Midbrain (tissue), 1 donor: ENCODE measurements around the gene MYOF.
"Not testable (repeated sequence)": the region's sequence is repeated elsewhere in the genome, so short reads cannot be mapped to it uniquely, and the experiment has no call there.

Experiments
- DNase-seq: peaks from one replicate; lab custom pipeline; 2025; lab: John Stamatoyannopoulos, UW

The MYOF gene

DNA sequence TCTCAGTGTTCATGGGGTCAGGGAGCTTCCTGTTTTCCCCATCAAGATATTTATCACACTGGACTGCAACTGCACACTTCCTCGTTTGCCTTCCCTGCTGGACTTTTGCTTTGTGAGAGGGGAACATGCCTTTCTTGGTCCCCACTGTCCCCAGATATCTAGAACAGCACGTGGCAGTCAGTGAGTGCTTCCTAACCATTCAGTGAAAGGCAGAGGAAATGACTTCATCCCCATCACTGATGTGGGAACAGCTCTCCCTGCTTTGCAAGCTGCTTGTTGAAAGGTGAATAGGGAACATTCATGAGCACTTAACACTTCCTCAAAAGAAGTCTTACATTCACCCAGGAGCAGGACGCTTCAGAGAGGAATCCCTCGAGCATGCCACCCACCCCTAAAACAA, 135.4 kb downstream of the MYOF start:
- no peak for DNase-seq

DNA sequence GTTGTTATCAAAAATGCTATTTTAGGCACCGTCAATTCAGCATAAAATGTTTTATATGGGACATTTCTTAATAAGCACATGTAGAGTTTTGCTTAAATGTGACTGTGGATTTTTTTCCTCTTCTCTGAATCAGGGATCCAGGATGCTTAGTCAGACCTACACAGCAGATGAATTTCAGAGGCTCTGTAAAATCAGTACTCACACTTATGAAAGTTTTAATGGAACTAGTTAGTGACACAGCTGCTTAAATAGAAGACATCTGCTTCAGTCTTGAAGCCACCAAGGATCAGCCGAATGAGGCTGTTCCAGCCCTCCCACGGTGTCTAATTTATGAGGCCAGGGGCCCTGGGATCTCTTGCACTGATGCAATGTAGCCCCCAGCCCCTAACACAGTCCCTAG, 136.0 kb downstream of the MYOF start:
- DNase-seq = no peak

DNA sequence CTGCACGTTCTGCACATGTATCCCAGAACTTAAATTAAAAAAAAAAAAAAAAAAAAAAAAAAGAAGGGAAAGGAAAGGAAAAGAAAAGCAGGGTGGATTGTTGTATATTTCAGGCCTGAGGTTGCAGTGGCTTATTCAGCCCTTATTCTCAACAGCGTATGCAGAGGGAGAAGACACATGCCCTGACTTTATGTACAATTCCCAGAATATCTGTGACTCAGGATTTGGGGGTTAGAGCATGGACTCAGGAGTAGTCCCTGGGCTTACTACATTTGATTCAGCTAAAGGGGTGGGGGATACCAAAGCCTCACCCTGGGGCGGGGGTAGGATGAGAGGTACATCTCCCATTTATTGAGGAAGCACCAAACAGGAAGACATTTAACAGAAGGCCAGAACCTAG, 137.4 kb downstream of the MYOF start:
- no peak for DNase-seq

- DNase-seq = no peak
Observed at GRCh38 chr10:93342921-93343320, 139.2 kb downstream of the MYOF start.

GRCh38 chr10:93342366-93342765, 139.8 kb downstream of the MYOF start:
- no peak for DNase-seq

GRCh38 chr10:93337309-93337721, 144.8 kb downstream of the MYOF start:
- no peak for DNase-seq

- DNase-seq = no peak
Observed at GRCh38 chr10:93336678-93337077, 145.5 kb downstream of the MYOF start.

DNA sequence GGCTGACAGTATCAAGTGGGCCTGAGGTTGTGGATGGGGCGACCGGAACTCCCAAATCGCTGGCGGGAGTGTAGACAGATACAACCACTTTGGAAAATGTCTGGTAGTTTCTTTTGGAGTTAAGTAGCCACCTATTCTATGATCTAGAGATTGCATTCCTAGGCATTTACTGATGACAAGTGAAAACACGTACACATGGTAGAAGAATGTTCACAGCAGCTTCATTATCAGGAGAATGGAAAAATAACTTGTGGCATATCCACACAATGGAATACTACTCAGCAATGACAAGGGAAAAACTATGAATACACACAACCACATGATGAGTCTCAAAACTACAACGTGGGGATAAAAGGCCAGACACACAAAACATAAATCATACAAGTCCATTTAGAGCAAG, 146.0 kb downstream of the MYOF start:
- no peak for DNase-seq

GRCh38 chr10:93334901-93335327, 147.2 kb downstream of the MYOF start:
- DNase-seq = no peak

- no peak for DNase-seq
Observed at GRCh38 chr10:93334181-93334580, 148.0 kb downstream of the MYOF start.

- no peak for DNase-seq
Observed at GRCh38 chr10:93333278-93333978, 148.7 kb downstream of the MYOF start.

- DNase-seq = no peak
Observed at GRCh38 chr10:93330824-93331223, 151.3 kb downstream of the MYOF start.

DNA sequence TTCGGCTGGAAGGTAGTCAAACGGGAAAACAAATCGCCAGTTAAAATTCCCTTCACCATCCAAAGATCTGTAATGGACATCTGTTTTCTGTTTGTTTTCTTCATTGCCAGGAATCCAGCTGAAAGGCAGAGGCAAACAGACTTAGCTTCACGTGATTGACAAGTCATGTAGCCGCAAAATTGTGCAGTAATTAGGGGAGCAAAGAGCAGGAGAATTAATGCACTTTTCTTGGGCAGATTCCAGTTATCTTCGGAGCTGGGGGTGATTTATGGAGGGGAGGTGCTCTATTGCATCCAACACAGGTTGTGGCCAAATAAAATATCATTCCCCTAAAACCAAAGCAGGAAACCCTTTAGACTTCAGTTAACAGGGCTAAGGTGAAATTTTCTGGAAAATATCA, 162.2 kb downstream of the MYOF start:
- DNase-seq = no peak

DNA sequence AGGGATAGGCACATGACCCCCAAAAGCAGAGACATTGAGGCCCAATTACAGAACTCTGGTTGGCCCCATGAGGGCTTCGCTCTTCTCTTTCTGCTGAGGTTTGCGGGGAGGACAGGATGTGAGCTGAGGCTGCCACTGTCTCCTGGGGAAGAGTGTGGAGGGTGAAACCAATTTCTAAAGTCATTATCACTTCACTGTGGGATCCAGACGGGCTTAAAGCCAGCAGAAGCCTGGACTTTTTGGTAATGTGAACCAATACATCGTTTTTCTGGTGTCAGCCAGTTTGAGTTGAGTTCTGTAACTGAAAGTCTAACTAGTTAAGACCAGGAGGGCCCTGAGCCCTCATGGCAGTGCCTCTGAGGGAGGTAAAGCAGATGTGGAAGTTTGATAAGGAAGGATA, 163.0 kb downstream of the MYOF start:
- no peak for DNase-seq

DNA sequence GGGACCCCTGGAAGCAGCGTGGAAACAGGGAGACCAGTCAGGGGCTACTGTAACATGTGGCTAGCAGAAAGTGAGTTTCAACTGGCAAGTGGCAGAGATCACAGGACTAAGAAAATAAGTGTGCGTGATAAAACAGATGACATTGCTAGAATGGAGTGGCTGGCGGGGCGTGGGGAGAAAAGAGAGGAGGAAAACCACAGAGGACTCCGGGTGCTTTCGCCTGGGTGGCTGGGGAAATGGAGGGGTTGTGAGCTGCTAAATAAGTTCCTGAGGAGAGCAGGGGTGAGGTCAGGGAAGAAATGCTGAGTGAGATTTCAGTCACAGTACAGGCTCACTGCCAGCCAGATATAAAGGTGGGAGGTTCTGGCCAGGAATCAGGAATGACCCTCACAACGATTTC, 166.9 kb downstream of the MYOF start:
- no peak for DNase-seq

DNA sequence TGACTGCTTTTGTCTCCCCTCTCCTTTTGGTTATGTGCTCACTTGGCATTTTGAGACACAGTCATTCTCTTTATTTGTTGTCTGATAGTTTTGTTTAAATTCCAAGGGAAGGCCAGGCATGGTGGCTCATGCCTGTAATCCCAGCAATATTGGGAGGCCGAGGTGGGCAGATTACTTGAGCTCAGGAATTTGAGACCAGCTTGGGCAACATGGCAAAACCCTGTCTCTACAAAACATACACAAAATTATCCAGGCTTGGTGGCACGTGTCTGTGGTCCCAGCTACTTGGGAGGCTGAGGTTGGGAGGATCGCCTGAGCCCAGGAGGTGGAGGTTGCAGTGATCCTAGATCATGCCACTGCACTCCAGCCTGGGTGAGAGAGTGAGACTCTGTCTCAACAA, 167.5 kb downstream of the MYOF start:
- not testable (repeated sequence) for DNase-seq

GRCh38 chr10:93313798-93314197, 168.3 kb downstream of the MYOF start:
- DNase-seq = no peak

DNA sequence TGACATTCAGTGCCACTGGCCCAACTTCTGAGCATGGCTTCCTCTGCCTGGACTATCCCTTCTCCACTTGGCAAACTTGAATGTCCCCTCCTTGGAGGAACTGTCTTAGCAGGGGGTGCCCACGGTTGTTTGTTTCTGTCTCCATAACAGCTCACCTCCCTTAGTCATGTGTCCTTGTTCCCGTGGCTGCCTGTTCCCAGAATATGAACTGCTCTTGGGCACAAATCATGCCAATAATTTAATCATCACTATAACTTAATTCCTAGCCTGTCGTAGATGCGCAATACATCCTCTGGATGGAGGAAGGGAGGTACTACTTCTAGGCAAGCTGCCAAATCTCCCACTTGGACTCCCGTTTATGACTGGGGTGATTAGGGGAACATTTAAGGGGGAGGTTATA, 173.1 kb downstream of the MYOF start:
- no peak for DNase-seq

GRCh38 chr10:93305122-93305521, 177.0 kb downstream of the MYOF start:
- no peak for DNase-seq

DNA sequence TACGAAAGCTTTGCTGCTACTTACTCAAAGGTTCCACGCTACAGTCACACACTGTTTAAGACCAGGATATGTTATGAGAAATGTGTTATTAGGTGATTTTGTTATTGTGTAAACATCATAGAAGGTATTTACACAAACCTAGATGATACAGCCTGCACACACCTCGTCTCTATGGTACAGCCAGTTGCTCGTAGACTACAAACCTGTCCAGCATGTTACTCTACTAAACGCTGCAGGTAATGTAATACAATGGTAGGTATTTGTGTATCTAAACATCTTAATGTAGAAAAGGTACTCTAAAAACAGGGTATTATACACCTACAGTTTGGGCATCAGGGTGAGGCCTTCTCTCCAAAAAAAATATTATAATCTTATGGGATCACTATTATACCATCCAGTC, 181.2 kb downstream of the MYOF start:
- DNase-seq = no peak

GRCh38 chr10:93300288-93300917, 181.7 kb downstream of the MYOF start:
- DNase-seq = no peak

DNA sequence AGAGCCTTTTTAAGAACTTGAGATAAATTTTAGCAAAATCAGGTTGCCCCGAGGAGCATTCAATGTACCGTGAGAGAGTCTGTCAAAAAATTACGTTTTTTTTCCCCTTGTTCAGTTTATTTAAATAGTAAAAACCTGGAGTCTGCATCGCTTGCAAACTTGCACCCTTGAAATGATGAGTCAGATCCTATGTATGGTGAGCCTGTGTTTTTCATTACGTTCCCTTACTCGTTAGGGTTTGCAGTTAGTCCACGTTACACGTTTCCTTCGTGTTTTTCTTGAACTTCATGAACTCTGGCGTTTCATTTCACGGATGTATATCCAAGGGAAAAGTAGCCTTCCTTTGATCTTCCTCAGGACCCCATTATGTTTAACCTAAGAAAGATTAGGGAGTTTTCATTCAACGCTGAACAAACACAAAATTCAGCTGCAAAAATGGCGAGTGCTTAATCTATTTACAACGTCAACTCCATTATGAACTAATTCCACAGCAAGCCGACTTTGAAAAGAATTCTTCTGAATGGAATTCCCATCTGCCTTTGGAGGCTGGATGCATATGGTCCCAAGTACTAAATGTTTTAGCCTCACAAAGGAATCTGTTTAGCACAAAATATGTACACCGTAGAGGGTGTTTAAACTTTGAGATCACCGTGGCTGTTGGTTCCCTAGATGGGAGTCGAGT, 182.4 kb downstream of the MYOF start:
- DNase-seq = no peak

DNA sequence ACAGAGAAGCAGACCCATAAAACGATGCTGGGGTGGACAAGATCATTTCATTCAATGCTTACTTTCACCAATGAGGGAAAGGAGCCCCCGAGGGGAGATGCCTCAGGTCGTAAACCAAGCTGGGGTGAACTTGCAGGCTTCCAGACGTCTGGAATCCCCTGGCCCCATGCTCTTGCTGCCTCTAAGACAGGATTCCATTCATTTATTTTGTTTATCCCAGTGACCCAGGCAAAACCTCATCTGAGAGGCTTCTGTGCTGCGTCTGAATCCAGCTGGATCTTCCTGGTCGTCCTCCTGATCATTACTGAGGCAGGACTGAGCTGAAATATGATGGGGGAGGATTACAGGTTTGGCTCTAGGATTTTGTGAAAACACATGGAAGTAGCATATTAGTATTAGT, 182.9 kb downstream of the MYOF start:
- DNase-seq = no peak
